B cell (primary cell): ENCODE measurements around the gene RAB2B. TPM values are rescaled to one million over a fixed set of nuclear protein-coding genes. Genes with fewer than 3 reads are reported as not detected.

Experiments
- ATAC-seq: fragments of 200-7000 bp; cut with Tn5 transposase; one replicate; pipeline ENCODE4 v1.10.0; 2021; ENCODE audit warnings: low read depth, mild to moderate bottlenecking, moderate number of reproducible peaks, moderate library complexity
- CTCF ChIA-PET: fragments of 350-600 bp; sonication (Branson Sonifier 250); formaldehyde crosslinking; loops from one replicate; lab custom pipeline; 2021; ENCODE audit warnings: antibody characterized with exemption, inconsistent platforms; lab: Charles Lee
- POLR2A ChIA-PET: fragments of 350-600 bp; sonication (Branson Sonifier 250); formaldehyde crosslinking; loops from one replicate; lab custom pipeline; 2021; ENCODE audit warnings: antibody characterized with exemption; lab: Charles Lee
- DNase-seq: peaks from one replicate; pipeline ENCODE4 v3.0.0; 2013
- H2AFZ ChIP-seq: 2 replicates; pipeline ENCODE4 v1.6.1; 2012; ENCODE audit warnings: mild to moderate bottlenecking, low read depth, low read length; ENCODE audit not compliant: insufficient read depth, poor library complexity, severe bottlenecking
- H3K27ac ChIP-seq, 2 donors: 1 replicate in 1 of 2; 2 replicates in 1 of 2; pipeline ENCODE4 v1.5.1; 2012 to 2013; ENCODE audit warnings: low read length in 2 of 2, mild to moderate bottlenecking in 2 of 2, moderate library complexity in 1 of 2
- H3K27me3 ChIP-seq, 4 experiments: fragments of 200-600 bp in 1 of 4; sonication (generic) in 1 of 4; replicated peaks in 1 of 4; 1 replicate in 2 of 4; 2 replicates in 2 of 4; pipeline versions ENCODE4 v1.6.1 to v1.7.0; 2013 to 2016; ENCODE audit warnings: low read length in 3 of 4, mild to moderate bottlenecking in 2 of 4, mixed read lengths in 1 of 4, moderate library complexity in 1 of 4; ENCODE audit not compliant: insufficient read depth in 4 of 4, control insufficient read depth in 3 of 4; ENCODE audit errors: control extremely low read depth in 1 of 4
- H3K36me3 ChIP-seq, 2 experiments: replicated peaks in 1 of 2; 1 replicate in 1 of 2; 2 replicates in 1 of 2; pipeline versions ENCODE4 v1.6.1 to v1.7.1; 2013; ENCODE audit warnings: low read length in 1 of 2; ENCODE audit not compliant: insufficient read depth in 2 of 2, control insufficient read depth in 1 of 2; ENCODE audit errors: control extremely low read depth in 1 of 2, extremely low read depth in 1 of 2
- H3K4me1 ChIP-seq, 2 donors: fragments of 200-600 bp in 1 of 2; sonication (generic) in 1 of 2; 1 replicate in 1 of 2; 2 replicates in 1 of 2; pipeline versions ENCODE4 v1.5.1 to v1.6.1; 2013 to 2017; ENCODE audit warnings: low read length in 2 of 2; ENCODE audit not compliant: control insufficient read depth in 2 of 2, insufficient read depth in 2 of 2
- H3K4me2 ChIP-seq: replicated peaks from 2 replicates; pipeline ENCODE3; 2012; ENCODE audit warnings: mild to moderate bottlenecking, low read depth, low read length; ENCODE audit not compliant: poor library complexity, severe bottlenecking
- H3K4me3 ChIP-seq, 5 experiments: fragments of 200-600 bp in 1 of 5; sonication (generic) in 1 of 5; 1 replicate in 3 of 5; 2 replicates in 2 of 5; pipeline versions ENCODE4 v1.5.1 to v1.7.0; 2011 to 2016; ENCODE audit warnings: low read length in 4 of 5, mild to moderate bottlenecking in 4 of 5, low read depth in 2 of 5, control low read depth in 1 of 5, moderate library complexity in 1 of 5; ENCODE audit not compliant: insufficient read depth in 1 of 5; ENCODE audit errors: control extremely low read depth in 1 of 5, extremely low read depth in 1 of 5
- H3K79me2 ChIP-seq: fragments of 200-600 bp; sonication (generic); one replicate; pipeline ENCODE4 v1.6.0; 2016; ENCODE audit warnings: low read length; ENCODE audit not compliant: control insufficient read depth, insufficient read depth
- H3K9ac ChIP-seq: fragments of 200-600 bp; sonication (generic); 2 replicates; pipeline ENCODE4 v1.6.1; 2017; ENCODE audit warnings: mild to moderate bottlenecking, low read length, moderate library complexity
- H3K9me3 ChIP-seq, 3 donors: one replicate each; pipeline versions ENCODE4 v1.6.1 to v1.7.1; 2013; ENCODE audit warnings: low read length in 2 of 3; ENCODE audit not compliant: control insufficient read depth in 2 of 3, insufficient read depth in 1 of 3; ENCODE audit errors: control extremely low read depth in 1 of 3
- H4K20me1 ChIP-seq: 2 replicates; pipeline ENCODE4 v1.6.0; 2012; ENCODE audit warnings: mild to moderate bottlenecking, low read length; ENCODE audit not compliant: insufficient read depth, control insufficient read depth, poor library complexity, severe bottlenecking
- H3K27ac Mint-ChIP-seq: one replicate; pipeline ENCODE4 v1.8.0; 2021; ENCODE audit warnings: mixed read lengths
- H3K27me3 Mint-ChIP-seq: one replicate; pipeline ENCODE4 v1.8.0; 2021; ENCODE audit warnings: mixed read lengths
- H3K4me1 Mint-ChIP-seq: one replicate; pipeline ENCODE4 v1.8.0; 2021; ENCODE audit warnings: mixed read lengths
- H3K4me3 Mint-ChIP-seq: one replicate; pipeline ENCODE4 v1.8.0; 2021; ENCODE audit warnings: mixed read lengths
- H3K9me3 Mint-ChIP-seq: one replicate; pipeline ENCODE4 v1.8.0; 2022; ENCODE audit warnings: mixed read lengths; ENCODE audit not compliant: insufficient read depth
- CTCF ChIP-seq: fragments of 200-600 bp; IDR thresholded peaks from one replicate; pipeline ENCODE4 v1.8.0; 2022; ENCODE audit warnings: antibody characterized with exemption, mild to moderate bottlenecking
- EZH2 ChIP-seq: IDR thresholded peaks from 2 replicates; pipeline ENCODE4 v1.6.1; 2012; ENCODE audit warnings: borderline replicate concordance, low read depth, mild to moderate bottlenecking, moderate library complexity, low read length; ENCODE audit not compliant: insufficient read depth, poor library complexity, severe bottlenecking
- WGBS: methylation state at CpG from one replicate; pipeline ENCODE4 v1.1.5; 2013; ENCODE audit warnings: missing lambda C conversion rate; ENCODE audit not compliant: insufficient coverage; 5-methylcytosine and 5-hydroxymethylcytosine counted together
- intact Hi-C: fragments of 100-400 bp; cut with micrococcal nuclease; formaldehyde crosslinking; loops from one replicate; pipeline ENCODE4 v1.10.0; 2022
- polyA plus RNA-seq: library from polyadenylated mRNA; depleted of rRNA; stranded (reverse); fragments of >200 nt; gene quantifications from 2 replicates; pipeline ENCODE4 v1.2.3, GENCODE V29; 2012
- total RNA-seq, 2 donors: library from RNA; stranded (reverse); fragments of 120-200 nt in 1 of 2; gene quantifications; 1 replicate in 1 of 2; 2 replicates in 1 of 2; pipeline versions ENCODE4 v1.2.3 to v1.2.4, GENCODE V29; 2013 to 2022

RAB2B gene
- total and polyA plus RNA-seq, 2 donors (not counting 1 experiment from before 2014, with no cell fraction given) = 13.3 to 46.5 TPM

GRCh38 chr14:21518725-21519124, 42.0 kb upstream of the RAB2B start:
- no peaks in the 10 kb centered on the region for H3K4me1 Mint-ChIP-seq
- Histone ChIP-seq H3K4me2 (no peak overlapping the region), H3K9ac (no peak overlapping the region), H3K79me2 (no peaks in the 10 kb centered on the region), H3K36me3 (no peaks in the 10 kb centered on the region), H4K20me1 (no peaks in the 10 kb centered on the region), H3K9me3 (no peaks in the 10 kb centered on the region), H3K4me3 (no peak overlapping the region), H2AFZ (no peak overlapping the region), H3K27ac (no peak overlapping the region), H3K4me1 (no peaks in the 10 kb centered on the region), H3K27me3 (no peaks in the 10 kb centered on the region)
- TF ChIP-seq EZH2 (no peak), CTCF (no peak)
- H3K9me3 Mint-ChIP-seq = no peaks in the 10 kb centered on the region
- ChIA-PET POLR2A (no interaction called here), CTCF (no interaction called here)
- peaks cover 33% of the 10 kb centered on the region for H3K27me3 Mint-ChIP-seq
- ATAC-seq = no peak
- H3K4me3 Mint-ChIP-seq = no peak overlapping the region
- H3K27ac Mint-ChIP-seq = no peak overlapping the region
- intact Hi-C loops = no loop called here
- DNase-seq = no peak
- WGBS = 100% methylated on average over 2 of the region's 2 CpGs

DNA sequence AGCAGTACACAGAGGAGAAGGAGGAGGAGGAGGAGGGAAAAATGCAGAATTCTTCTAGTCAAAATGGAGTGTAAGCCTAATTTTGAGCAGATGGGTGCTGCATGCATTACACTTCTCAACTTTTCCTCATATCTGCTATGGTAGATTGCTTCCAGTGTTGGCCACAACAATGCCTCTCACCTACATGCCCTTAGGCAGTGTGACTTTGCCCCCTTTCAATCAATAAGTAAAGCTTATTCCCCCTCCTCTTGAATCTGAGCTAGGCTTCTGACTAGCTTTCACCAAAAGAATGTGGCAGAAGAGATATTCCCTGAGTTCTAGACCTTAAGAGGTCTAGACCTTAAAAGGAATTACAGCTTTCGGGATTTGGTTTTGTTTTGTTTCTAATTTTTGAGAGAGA, 37.6 kb upstream of the RAB2B start:
- ATAC-seq = no peak
- no peaks in the 10 kb centered on the region for H3K9me3 ChIP-seq
- no peaks in the 10 kb centered on the region for H4K20me1 ChIP-seq
- Mint-ChIP-seq H3K27me3 (peaks cover 14% of the 10 kb centered on the region), H3K9me3 (no peaks in the 10 kb centered on the region), H3K4me1 (peaks cover 23% of the 10 kb centered on the region), H3K4me3 (no peak overlapping the region), H3K27ac (no peak overlapping the region)
- WGBS = 92% methylated on average over 1 of the region's 1 CpG
- intact Hi-C loops = no loop called here
- no peak overlapping the region for H3K27ac ChIP-seq
- no peak for DNase-seq
- peak overlapping the region; percentile 42 for H2AFZ ChIP-seq
- H3K36me3 ChIP-seq = no peaks in the 10 kb centered on the region
- no peak overlapping the region for H3K9ac ChIP-seq
- H3K4me2 ChIP-seq = no peak overlapping the region
- peaks cover 25% of the 10 kb centered on the region for H3K79me2 ChIP-seq
- ChIA-PET CTCF (interaction anchor here (2.7 kb wide), 1 partner anchor 16 kb away, joined by 9 read pairs; no protein-coding TSS in a partner anchor), POLR2A (no interaction called here)
- no peak overlapping the region for H3K4me3 ChIP-seq
- peaks cover 13 to 20% of the 10 kb centered on the region in 2 donors for H3K4me1 ChIP-seq
- TF ChIP-seq CTCF (no peak), EZH2 (no peak)
- no peaks in the 10 kb centered on the region for H3K27me3 ChIP-seq
